GM18519 (cell line): ENCODE results near the gene CDH4.

ENCODE experiments used
- ATAC-seq: cut with Tn5 transposase; IDR thresholded peaks from one replicate; pipeline ENCODE4 v1.9.1; 2021; ENCODE audit warnings: mild to moderate bottlenecking, moderate library complexity; ENCODE audit not compliant: unreplicated experiment, low FRiP score

CDH4 gene

GRCh38 chr20:61733891-61734732 is 482.1 kb downstream of the CDH4 start:
- ATAC-seq, result no peak

- no peak for ATAC-seq
These were observed 482.9 kb downstream of the CDH4 start for GRCh38 chr20:61734733-61735502.

- no peak for ATAC-seq
These were observed 483.4 kb downstream of the CDH4 start for GRCh38 chr20:61735503-61735785.

- ATAC-seq, result no peak
These were observed 484.1 kb downstream of the CDH4 start for GRCh38 chr20:61736001-61736635.

GRCh38 chr20:61736751-61737310 is 484.8 kb downstream of the CDH4 start:
- no peak for ATAC-seq

- no peak for ATAC-seq
These were observed 485.3 kb downstream of the CDH4 start for GRCh38 chr20:61737346-61737745.

GRCh38 chr20:61737812-61738443 is 485.9 kb downstream of the CDH4 start:
- no peak for ATAC-seq

GRCh38 chr20:61738601-61739069 is 486.6 kb downstream of the CDH4 start:
- no peak for ATAC-seq

GRCh38 chr20:61739086-61739831 is 487.2 kb downstream of the CDH4 start:
- no peak for ATAC-seq

GRCh38 chr20:61739832-61740118 is 487.7 kb downstream of the CDH4 start:
- no peak for ATAC-seq

- ATAC-seq, result no peak
These were observed 490.2 kb downstream of the CDH4 start for GRCh38 chr20:61742097-61742825.

- ATAC-seq, result no peak
These were observed 491.5 kb downstream of the CDH4 start for GRCh38 chr20:61743606-61744005.

- no peak for ATAC-seq
These were observed 492.8 kb downstream of the CDH4 start for GRCh38 chr20:61744691-61745396.

GRCh38 chr20:61745397-61746146 is 493.5 kb downstream of the CDH4 start:
- ATAC-seq, result no peak

GRCh38 chr20:61746147-61746646 is 494.1 kb downstream of the CDH4 start:
- no peak for ATAC-seq

GRCh38 chr20:61746781-61747180 is 494.7 kb downstream of the CDH4 start:
- no peak for ATAC-seq

- no peak for ATAC-seq
These were observed 496.3 kb downstream of the CDH4 start for GRCh38 chr20:61748376-61748775.
